ENCODE results near the gene ACER3. TPM values are rescaled to one million over a fixed set of nuclear protein-coding genes. Genes with fewer than 3 reads are reported as not detected.
"Not testable (repeated sequence)": the region's sequence is repeated elsewhere in the genome, so short reads cannot be mapped to it uniquely, and the experiment has no call there.

The ACER3 gene
- total RNA-seq, 1 donor from 2014 or later = 22.1 TPM

DNA sequence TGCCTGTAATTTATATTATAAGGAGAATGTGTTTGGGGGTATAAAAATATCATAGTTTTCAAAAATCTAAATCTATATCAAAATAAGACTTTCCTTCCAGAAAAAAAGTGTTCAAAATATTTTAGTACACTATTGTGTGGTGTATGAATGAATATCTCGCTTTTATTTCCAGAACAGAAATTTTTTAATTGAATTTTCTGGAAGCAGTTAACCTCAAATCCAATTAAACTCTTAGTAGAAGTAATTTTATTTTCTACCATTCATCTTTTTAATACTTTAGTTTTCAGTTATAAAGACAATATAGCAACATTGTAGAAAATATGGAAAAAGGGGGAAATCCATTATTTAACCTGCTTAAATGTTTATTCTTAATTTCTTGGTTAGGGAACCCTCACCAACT lies 58.7 kb downstream of the ACER3 start:
- DNase-seq (ENCODE audit: extremely low read depth, low read depth, low spot score) = no peak

DNA sequence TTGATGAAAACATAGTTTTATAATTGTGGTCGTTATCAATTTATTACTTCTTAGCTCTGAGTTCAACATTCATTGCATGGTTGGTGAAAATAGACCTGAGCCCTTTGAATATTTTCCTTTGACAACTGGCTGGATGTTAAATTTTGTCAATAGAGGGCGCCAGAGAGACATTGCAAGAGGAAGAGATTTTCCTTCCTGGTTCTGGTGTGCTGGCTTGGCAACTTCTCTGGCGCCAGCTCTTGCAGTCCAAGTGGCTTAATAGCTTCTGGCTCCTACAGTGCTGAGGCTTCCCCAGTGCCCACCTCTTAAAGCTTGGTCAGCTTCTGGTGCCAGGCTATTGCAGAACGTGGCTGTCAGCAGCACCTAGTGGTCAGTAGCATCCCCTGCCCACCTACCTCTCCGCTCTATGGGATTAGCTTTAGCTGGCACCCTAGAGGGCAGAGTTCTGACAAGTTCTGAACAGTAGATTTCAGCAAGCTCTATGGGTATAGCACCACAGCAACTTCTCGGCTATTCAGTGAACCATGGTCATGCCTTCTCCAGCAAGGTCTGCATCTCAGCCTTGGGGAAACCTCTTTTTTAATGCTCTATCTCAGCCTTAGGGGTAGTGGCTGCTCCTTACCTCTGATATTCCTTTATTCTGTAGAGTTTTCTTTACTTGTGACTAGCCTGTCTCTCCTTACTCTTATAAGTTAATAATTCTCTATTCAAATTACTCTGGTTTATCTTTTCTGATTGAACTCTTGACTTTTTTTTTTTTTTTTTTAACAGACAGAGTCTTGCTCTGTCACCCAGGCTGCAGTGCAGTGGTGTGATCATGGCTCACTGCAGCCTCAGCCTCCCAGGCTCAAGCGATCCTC lies 59.4 kb downstream of the ACER3 start:
- peak; percentile 63 for DNase-seq (ENCODE audit: extremely low read depth, low read depth, low spot score)

DNA sequence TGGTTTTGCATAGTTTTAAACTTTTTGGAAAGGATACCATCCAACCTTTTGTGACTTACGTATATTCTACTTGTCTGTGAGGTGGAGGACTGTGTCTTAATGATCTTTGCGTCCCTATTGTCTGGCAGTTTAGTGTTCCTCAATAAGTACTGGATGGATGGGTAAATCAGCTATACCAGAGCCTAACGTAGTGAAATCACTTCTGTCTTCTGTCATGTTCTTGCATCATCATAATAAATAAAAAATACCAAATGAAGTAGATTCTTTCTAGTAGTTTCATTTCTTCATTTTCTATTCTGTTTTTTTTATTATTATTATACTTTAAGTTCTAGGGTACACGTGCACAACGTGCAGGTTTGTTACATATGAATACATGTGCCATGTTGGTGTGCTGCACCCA lies 66.4 kb downstream of the ACER3 start:
- no peak for DNase-seq (ENCODE audit: extremely low read depth, low read depth, low spot score)

DNA sequence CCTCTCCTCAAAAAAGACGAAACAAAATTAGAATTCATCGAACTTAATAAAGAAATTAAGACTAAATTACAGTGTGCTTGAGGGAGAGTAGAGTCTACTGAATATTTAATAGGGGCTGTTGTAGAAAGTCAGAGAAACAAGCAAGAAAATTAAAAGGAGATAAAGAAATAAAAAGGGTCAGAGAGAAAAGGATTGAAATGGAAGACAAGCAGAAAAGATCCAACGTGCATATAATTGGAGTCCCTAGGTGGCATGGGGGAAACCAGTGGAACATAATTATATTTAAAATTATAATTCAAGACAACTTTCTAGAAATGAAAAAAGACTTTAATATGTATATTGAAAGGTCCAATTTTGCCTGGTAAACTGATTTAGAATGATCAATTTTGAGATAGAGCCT lies 74.3 kb downstream of the ACER3 start:
- no peak for DNase-seq (ENCODE audit: extremely low read depth, low read depth, low spot score)

DNA sequence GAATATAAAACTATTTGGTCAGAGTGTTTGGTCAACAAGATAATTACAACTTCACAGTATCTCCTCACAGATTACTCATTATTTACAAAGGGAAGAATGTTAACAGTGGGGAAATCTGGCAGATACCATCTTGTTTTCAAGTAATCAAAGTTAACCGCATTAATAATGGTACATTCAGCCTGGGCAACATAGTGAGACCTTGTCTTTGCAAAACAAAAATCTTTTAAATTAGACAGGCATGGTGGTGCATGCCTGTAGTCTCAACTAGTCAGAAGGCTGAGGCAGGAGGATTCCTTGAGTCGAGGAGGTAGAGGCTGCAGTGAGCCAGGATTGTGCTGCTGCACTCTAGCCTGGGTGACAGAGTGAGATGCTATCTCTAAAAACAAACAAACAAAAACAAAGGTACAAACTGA lies 78.5 kb downstream of the ACER3 start:
- DNase-seq (ENCODE audit: extremely low read depth, low read depth, low spot score) = no peak

DNA sequence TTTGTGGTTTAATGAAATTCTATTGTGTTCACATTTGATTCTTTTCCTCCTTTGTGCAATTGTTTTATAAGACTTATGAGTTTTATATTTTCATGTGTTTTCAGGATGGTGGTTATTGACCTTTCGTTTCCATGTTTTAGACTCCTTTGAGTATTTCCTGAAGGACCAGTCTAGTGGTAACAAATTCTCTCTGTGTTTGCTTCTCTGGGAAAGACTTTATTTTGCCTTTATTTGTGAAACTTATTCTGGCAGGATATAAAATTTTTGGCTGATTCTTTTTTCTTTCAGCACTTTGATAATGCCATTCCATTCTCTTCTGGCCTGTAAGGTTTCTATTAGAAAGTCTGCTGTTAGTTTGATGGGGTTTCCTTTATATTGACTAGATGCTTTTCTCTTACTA lies 83.5 kb downstream of the ACER3 start:
- DNase-seq (ENCODE audit: extremely low read depth, low read depth, low spot score) = no peak

DNA sequence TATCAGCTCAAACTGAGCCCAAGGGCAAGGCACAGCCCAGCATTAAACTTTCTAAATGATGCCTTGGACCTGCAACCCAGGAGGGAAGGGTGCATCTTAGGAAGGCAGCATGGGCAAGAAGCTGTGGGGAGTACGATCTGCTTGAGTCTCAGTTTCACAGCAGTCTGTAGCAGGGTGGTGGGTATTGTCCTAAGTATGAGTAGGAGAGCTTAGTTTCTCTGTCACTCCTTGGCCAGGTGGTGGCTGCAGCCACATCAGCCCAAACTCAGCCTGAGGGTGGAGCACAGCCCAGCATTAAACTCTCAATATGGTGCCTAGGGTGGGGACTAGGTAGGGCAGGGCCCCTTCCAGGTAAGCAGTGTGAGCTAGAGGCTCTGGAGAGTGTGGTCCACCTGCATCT lies 85.5 kb downstream of the ACER3 start:
- no peak for DNase-seq (ENCODE audit: extremely low read depth, low read depth, low spot score)

DNA sequence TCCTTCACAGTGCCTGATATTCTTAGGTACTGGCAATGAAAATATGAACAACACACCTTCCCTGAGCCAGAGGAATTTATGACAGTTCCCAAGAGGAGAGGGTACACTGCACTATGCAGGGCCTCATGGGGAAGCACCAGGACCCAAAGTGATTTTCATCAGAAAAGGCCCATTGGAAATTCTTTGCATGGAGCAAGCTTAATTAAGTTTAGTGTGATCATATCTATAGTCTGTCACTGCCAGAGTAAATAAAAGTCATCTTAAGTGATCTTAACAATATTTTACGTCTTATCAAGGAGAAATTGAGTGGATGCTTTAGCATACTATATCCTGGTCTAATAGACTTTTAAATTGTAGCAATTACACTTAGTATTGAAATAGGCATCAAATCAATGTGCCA lies 86.5 kb downstream of the ACER3 start:
- no peak for DNase-seq (ENCODE audit: extremely low read depth, low read depth, low spot score)

DNA sequence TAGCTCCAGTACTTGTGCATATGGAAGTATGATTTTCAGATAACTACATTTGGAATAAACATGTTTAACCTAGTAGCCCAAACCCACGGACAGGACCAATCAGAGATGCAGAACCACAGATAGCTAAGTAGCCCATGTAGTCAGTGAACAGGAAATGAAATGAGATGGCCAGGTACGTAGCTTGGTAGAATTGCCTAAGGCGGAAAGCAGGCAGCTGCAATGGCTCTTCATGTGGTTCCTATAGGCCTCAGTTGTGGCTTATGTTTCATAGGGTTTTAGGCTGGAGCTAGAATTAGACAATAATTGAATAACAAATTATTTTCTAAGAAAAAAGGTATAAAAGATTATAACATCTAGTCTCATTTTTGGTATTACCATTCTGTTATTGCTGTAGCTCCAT lies 87.1 kb downstream of the ACER3 start:
- DNase-seq (ENCODE audit: extremely low read depth, low read depth, low spot score) = no peak

DNA sequence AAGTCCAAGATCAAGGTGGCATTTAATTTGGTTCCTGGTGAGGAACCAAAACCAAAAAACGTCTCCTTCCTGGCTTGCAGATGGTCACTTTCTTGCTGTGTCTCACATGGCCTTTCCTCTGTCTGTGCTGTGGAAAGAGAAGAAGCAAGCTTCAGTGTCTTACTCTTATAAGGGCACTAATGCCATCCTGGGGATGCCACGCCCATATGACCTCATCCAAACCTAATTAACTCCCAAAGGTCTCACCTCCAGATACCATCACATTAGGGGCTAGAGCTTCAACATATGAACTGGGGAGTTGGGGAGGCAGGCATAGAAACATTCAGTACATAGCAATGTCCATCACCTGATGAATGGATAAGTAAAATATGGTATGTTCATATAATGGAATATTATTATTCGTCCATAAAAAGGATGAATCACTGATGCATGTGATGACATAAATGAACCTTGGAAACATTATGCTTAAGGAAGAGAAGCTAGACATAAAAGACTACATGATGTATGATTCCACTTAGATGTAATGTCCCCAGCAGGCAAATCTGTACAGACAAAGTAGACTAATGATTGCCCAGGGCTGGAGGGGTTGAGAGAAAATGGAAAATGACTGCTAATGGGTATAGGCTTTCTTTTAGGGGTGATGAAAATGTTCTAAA lies 94.9 kb downstream of the ACER3 start:
- no peak for DNase-seq (ENCODE audit: extremely low read depth, low read depth, low spot score)

DNA sequence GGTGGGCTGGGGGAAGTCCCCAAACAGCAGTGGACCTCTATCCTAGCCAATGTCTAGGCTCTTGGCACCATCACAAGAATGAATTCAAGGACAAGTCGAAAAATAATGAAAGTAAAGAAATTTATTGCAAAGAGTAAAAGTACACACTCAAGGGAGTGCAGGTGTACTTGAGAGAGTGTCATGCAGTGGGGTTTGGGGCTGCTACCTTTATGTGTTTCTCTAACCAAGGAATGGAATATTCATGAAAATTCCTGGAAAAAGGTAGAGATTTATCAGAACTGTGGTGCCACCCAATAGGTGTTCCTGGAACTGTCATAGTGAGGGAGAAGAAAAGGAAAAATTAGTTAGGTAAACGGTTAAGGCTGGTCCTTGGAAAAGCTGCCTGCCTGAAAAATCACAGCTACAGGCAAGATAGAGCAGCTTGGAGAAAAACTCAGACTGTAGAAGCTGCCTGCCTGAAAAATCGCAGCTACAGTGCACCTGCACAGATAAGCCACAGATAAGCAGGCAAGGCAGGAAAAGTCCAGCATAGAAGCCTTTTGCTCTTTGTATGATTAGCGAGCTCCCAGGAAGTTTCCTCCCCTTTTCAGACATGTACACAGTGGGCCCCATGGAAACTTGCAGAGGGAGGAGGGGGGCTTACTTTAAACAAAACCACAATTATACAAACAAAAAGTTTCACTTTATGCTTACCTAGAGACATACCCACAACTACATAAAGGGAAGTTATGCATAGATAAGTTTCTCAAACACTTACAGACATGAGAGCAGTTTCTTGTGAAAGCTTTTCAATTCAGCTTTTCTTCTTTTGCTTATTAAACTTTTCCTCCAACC lies 102.1 kb downstream of the ACER3 start:
- no peak for DNase-seq (ENCODE audit: extremely low read depth, low read depth, low spot score)

DNA sequence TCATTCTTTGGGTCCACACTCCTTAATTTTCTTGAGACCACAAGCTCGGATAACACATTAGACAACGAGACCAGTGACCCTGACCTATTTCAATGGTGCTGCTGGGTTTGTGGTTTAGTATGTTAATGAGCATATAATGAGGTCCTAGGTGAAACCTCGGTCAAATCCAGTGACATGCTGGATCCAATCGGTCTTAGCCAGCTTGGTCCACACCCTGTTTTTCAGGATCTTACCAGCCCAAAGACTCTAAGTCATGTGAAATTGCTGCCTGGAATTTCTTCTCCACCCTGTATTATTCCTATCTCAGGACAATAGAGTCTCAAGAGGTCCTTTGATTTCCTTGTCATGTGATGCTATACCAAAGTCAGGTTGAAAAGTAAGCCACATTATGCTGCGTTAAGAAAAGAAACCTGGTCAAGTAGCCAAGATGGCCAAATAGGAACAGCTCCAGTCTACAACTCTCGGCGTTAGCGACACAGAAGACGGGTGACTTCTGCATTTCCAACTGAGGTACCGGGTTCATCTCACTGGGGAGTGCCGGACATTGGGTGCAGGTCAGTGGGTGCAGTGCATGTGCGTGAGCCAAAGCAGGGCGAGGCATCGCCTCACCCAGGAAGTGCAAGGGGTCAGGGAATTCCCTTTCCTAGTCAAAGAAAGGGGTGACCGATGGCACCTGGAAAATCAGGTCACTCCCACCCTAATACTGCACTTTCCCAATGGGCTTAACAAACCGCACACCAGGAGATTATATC lies 102.9 kb downstream of the ACER3 start:
- DNase-seq (ENCODE audit: extremely low read depth, low read depth, low spot score) = not testable (repeated sequence)

DNA sequence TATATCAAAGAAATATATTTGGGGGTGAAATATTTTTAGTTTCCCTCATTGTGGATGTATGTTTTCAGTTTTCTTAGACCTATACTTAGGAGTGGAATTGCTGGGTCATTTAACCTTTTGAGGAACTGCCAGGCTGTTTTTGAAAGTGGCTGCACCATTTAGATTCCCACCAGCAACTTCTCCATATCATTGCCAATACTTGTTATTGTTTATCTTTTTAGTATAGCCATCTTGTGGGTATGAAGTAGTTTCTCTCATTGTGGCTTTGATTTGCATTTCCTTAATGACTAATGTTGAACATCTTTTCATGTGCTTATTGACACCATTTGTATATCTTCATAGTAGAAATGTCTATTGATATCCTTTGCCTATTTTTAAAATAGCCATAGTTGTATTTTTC lies 111.3 kb downstream of the ACER3 start:
- DNase-seq (ENCODE audit: extremely low read depth, low read depth, low spot score) = no peak

DNA sequence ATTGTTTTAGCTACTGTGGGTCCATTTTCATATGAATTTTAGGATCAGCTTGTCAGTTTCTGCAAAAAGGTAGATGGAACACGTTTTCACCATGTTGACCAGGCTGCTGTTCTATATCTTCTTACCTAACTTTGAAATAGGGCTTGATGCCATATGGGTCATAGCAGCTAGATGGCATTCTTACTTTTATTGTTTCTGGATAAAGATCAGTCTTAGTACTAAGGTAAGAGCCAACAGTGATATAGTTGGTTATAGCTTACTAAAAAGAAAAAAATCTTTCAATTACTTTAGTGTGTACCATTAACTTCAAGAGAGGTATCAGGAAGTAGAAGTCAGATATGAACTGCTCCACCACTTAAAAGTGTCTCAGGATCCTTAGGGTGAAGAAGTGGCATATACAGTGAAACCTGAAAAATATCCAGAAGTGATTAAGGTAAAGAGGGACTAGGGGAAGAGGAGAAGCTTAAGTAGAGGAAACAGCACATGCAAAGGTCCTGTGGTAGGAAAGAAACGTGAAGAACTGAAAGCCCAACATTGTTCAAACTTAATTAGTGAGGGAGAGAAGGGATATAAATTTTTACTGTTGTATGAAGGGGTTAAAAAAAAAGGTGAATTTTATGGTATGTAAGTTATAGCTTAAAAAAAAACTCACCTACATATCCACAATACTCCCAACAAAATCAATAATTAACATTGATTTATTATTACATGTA lies 113.6 kb downstream of the ACER3 start:
- no peak for DNase-seq (ENCODE audit: extremely low read depth, low read depth, low spot score)

DNA sequence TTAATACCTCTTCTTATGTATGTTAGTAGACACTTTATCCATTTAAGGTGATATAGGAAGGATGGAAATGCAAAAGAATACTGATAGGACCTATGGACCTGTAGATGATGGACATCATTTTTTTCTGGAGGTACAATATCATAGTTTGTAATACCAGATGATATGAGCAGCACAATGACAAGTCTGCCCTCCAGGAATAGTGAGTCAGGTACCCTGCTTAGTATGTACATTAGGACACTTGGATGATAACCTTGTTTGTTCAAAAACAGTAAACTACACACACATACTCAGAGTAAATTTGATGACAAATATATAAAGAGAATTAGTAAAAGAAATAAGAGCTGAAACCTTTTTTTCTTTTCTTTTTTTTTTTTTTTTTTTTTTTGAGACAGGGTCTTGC lies 114.8 kb downstream of the ACER3 start:
- no peak for DNase-seq (ENCODE audit: extremely low read depth, low read depth, low spot score)

DNA sequence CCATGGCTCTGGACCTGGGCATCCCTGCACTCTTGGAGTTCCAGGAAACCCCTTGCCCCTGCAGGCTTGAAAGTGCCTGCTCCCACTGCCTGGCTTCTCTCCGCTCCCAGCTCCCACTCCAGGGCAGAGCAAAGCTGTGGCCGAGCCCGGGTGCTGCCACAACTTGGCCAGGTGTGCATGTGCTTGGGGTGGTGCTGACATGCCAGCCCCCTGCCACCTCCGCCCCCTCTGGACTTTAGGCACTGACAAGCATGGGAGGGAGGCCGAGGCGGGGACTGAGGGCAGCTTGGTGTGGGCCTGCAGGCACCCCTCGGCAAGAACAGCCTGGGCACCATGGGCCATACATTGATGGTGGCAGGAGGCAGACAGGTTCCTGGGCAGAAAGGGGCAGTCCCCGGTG lies 117.1 kb downstream of the ACER3 start:
- DNase-seq (ENCODE audit: extremely low read depth, low read depth, low spot score) = no peak

DNA sequence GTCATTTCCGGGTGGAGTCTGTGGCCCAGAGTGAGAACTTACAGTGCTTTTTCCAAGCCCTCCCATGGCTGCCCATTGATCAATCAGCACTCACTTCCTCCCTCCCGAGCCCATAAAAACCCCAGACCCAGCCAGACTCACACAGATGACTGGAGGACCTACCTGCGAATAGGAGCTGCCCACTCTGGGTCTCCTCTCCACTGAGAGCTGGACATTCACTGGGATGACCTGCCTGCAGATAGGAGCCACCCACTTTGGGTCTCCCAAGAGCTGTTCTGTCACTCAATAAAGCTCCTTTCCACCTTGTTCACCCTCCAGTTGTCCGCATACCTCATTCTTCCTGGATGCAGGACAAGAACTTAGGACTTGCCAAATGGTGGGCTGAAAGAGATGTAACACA lies 117.5 kb downstream of the ACER3 start:
- no peak for DNase-seq (ENCODE audit: extremely low read depth, low read depth, low spot score)

DNA sequence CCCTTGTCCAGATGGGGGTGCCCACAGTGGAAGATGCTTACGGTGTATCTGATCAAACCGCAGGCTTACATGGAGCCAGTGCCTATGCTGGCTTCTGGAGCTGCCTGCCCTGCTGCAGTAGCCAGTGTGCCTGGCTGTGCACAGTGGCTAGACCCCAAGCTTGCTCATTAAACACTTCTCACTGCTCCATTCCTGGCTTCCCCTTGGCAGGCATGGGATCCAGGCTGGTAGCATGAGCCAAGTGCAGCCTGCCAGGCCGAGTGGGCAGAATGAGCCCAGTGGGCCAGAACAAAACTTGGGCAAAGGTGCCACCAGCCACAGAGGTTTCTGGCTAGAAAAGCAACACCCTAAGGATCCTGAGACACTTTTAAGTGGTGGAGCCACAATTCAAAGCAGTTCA lies 118.1 kb downstream of the ACER3 start:
- DNase-seq (ENCODE audit: extremely low read depth, low read depth, low spot score) = no peak

DNA sequence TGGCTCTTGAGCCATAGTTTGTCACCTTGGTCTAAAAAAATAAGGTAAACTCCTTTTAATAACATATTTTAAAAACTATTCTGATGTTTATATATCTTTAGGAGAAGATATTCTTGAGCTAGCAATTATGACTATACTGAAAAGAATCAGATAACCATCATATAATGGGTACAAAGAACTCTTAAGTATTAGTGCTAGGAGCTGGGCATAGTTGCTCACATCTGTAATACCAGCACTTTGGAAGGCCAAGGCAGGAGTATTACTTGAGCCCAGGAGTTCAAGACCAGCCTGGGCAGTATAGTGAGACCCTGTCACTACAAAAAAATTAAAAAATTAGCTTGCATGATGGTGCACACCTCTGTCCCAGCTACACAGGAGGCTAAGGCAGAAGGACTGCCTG lies 119.5 kb downstream of the ACER3 start:
- no peak for DNase-seq (ENCODE audit: extremely low read depth, low read depth, low spot score)

DNA sequence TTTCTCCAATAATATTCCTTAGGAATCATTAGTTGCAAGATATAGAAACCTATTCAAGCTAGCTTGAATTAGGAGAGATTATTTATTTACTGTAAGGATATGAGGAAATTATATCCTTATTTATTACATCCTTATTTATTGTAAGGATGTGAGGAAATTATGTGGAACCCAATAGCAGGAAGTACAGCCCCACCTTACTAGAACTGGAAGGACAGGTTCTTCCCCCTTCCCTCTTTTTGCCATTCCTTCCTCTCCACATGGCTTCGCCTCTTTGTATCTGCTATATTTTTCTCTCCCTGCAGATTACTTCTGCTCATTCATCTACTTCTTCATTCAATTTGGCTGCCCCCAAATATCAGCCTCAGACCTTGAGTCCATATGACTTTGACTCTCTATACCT lies 124.0 kb downstream of the ACER3 start:
- no peak for DNase-seq (ENCODE audit: extremely low read depth, low read depth, low spot score)

All from glomerular endothelial cell (primary cell).